ENCODE data around the gene SLC5A1. TPM values are rescaled to one million over a fixed set of nuclear protein-coding genes. Genes with fewer than 3 reads are reported as not detected.

SLC5A1 gene
- total RNA-seq, 1 donor from 2014 or later, result not detected

DNA sequence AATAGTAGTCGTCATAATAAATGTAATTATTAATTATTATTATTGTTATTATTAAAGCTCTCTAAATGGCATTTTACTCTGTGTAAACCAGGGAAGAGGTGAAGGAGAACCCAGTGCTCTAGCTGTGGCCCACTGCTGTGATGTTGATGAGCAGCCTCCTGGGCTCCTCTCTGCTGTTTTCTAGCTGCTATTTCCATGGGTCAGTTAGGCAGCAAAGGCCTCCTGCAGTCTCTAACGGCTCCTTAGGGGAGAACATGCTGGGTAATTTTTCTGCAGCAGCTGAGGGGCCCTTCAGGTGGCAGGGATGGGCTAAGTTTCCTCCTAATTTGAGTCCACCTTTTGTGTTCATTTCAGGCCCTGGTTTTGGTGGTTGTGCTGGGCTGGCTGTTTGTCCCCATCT is 24.6 kb downstream of the SLC5A1 start:
- no peaks in the 10 kb centered on the region for H3K4me1 Mint-ChIP-seq (ENCODE audit: low read depth)
- no peaks in the 10 kb centered on the region for H3K9me3 Mint-ChIP-seq (ENCODE audit: low read depth)
- DNase-seq (ENCODE audit: low spot score, unreplicated experiment), result no peak
- no peak overlapping the region for H3K4me3 Mint-ChIP-seq (ENCODE audit: low read depth)
- no peak overlapping the region for H3K27ac Mint-ChIP-seq
- H3K27me3 Mint-ChIP-seq, result peaks cover 7% of the 10 kb centered on the region
- H3K36me3 Mint-ChIP-seq (ENCODE audit: insufficient read depth), result no peaks in the 10 kb centered on the region
- TF ChIP-seq, protein P1, sequence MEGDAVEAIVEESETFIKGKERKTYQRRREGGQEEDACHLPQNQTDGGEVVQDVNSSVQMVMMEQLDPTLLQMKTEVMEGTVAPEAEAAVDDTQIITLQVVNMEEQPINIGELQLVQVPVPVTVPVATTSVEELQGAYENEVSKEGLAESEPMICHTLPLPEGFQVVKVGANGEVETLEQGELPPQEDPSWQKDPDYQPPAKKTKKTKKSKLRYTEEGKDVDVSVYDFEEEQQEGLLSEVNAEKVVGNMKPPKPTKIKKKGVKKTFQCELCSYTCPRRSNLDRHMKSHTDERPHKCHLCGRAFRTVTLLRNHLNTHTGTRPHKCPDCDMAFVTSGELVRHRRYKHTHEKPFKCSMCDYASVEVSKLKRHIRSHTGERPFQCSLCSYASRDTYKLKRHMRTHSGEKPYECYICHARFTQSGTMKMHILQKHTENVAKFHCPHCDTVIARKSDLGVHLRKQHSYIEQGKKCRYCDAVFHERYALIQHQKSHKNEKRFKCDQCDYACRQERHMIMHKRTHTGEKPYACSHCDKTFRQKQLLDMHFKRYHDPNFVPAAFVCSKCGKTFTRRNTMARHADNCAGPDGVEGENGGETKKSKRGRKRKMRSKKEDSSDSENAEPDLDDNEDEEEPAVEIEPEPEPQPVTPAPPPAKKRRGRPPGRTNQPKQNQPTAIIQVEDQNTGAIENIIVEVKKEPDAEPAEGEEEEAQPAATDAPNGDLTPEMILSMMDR (IDR thresholded peaks at IDR 0.05; ENCODE audit: unreplicated experiment), result no peak

DNA sequence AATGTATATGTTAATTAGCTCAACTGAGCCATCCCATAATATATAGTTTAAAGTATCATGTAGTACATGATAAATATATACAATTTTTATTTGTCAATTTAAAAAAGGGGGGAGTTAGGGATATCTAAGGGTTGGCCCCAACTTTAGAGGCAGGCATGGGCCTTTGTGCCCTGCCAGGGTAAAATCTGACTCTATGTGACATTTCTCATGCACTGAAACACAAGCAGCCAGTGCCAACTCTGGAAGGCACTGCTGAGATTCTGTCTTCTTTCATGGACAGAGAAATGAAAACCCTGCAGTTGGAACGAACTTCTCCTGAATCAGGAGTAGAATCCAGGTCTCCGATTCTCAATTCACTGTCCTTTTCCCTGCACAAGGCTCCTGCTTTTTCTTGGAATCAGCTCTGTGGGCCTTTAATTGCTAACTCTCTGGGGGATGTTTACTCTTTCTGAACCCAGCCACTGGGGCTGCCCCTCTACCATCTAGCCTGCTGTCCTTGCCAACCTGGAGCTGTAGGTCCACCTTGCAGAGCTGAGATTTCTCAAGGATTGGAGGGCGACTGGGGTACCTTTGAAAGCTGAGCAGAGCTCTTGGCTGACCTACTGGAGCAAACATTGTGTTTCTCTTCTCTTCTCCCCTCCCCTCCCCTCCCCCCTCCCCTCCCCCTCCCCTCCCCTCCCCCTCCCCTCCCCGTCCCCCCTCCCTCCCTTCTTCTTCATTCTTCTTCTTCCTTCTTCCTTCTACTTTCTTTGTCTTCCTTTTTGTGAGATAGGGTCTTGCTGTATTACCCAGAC is 26.7 kb downstream of the SLC5A1 start:
- H3K4me1 Mint-ChIP-seq (ENCODE audit: low read depth), result peaks cover 5% of the 10 kb centered on the region
- no peaks in the 10 kb centered on the region for H3K9me3 Mint-ChIP-seq (ENCODE audit: low read depth)
- peaks cover 7% of the 10 kb centered on the region for H3K27me3 Mint-ChIP-seq
- TF ChIP-seq, protein P1 (IDR thresholded peaks at IDR 0.05; ENCODE audit: unreplicated experiment), result no peak
- H3K27ac Mint-ChIP-seq, result no peak overlapping the region
- no peak overlapping the region for H3K4me3 Mint-ChIP-seq (ENCODE audit: low read depth)
- H3K36me3 Mint-ChIP-seq (ENCODE audit: insufficient read depth), result no peaks in the 10 kb centered on the region
- DNase-seq (ENCODE audit: low spot score, unreplicated experiment), result no peak

DNA sequence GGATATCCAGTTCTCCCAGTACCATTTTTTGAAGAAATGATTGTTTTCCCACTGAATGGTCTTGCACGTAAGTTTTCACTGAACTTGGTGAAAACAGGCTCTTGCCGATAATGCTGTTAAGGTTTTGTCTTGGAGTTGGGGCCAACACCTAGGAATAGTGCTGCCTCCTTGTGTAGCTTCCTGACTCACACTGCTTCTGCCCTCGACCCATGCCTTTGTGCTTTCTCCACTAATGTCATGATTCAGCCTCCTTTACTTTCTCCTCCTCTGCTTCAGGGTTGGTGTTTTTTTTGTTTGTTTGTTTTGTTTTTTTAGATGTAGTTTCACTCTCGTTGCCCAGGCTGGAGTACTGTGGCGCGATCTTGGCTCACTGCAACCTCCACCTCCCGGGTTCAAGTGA is 30.2 kb downstream of the SLC5A1 start:
- DNase-seq (ENCODE audit: low spot score, unreplicated experiment), result no peak
- no peaks in the 10 kb centered on the region for H3K9me3 Mint-ChIP-seq (ENCODE audit: low read depth)
- H3K4me3 Mint-ChIP-seq (ENCODE audit: low read depth), result no peak overlapping the region
- TF ChIP-seq, protein P1 (IDR thresholded peaks at IDR 0.05; ENCODE audit: unreplicated experiment), result no peak
- H3K27ac Mint-ChIP-seq, result no peak overlapping the region
- H3K36me3 Mint-ChIP-seq (ENCODE audit: insufficient read depth), result no peaks in the 10 kb centered on the region
- peaks cover 13% of the 10 kb centered on the region for H3K27me3 Mint-ChIP-seq
- peaks cover 5% of the 10 kb centered on the region for H3K4me1 Mint-ChIP-seq (ENCODE audit: low read depth)

GRCh38 chr22:32073823-32074380 is 30.8 kb downstream of the SLC5A1 start:
- TF ChIP-seq, protein P1 (IDR thresholded peaks at IDR 0.05; ENCODE audit: unreplicated experiment), result no peak
- DNase-seq (ENCODE audit: low spot score, unreplicated experiment), result no peak
- peaks cover 5% of the 10 kb centered on the region for H3K4me1 Mint-ChIP-seq (ENCODE audit: low read depth)
- H3K27ac Mint-ChIP-seq, result no peak overlapping the region
- H3K27me3 Mint-ChIP-seq, result peaks cover 13% of the 10 kb centered on the region
- no peaks in the 10 kb centered on the region for H3K36me3 Mint-ChIP-seq (ENCODE audit: insufficient read depth)
- no peak overlapping the region for H3K4me3 Mint-ChIP-seq (ENCODE audit: low read depth)
- H3K9me3 Mint-ChIP-seq (ENCODE audit: low read depth), result no peaks in the 10 kb centered on the region

DNA sequence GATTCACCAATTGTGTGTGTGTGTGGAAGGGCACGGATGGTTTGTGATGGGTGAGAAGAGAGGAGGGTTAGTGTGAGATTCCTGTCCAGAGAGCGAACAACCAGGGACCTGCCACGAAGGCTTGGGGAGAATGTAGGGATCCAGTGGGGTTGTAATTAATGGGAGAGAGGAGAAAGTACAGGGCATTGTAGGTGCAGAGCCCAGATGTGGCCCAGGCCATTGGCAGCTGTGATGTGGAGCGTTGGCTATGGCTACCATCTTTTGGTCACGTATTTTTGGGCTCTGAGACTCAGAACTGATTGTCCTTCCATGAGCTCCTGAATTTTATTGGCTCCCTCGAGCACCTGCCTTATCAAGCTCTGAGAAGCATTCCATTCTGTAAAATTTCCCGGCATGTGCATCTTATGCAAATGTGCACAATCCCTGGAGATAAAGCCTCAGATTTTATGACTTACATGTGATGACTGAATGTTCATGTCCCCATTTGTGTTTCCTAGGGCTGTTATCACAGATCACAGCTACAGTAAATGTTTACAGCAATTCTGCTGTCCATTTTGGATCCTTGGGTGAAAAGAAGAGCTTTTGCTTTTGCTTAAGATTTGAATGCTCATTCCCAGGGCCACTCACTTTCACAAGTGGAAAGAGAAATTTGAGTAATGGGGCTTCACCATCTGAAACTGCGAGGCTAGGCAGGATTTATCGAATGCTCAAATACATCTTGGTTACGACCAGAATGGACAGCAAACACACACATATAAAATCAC is 33.1 kb downstream of the SLC5A1 start:
- no peak for DNase-seq (ENCODE audit: low spot score, unreplicated experiment)
- TF ChIP-seq, protein P1 (IDR thresholded peaks at IDR 0.05; ENCODE audit: unreplicated experiment), result no peak
- no peaks in the 10 kb centered on the region for H3K9me3 Mint-ChIP-seq (ENCODE audit: low read depth)
- H3K4me3 Mint-ChIP-seq (ENCODE audit: low read depth), result no peak overlapping the region
- H3K27ac Mint-ChIP-seq, result no peak overlapping the region
- peaks cover 21% of the 10 kb centered on the region for H3K27me3 Mint-ChIP-seq
- H3K36me3 Mint-ChIP-seq (ENCODE audit: insufficient read depth), result no peaks in the 10 kb centered on the region
- H3K4me1 Mint-ChIP-seq (ENCODE audit: low read depth), result peaks cover 10% of the 10 kb centered on the region
